Gastroesophageal sphincter (tissue), 4 donors: ENCODE data around the gene VPS26C. TPM values are rescaled to one million over a fixed set of nuclear protein-coding genes. Genes with fewer than 3 reads are reported as not detected.

Source experiments
- ATAC-seq: fragments of 150-250 bp; one replicate; pipeline ENCODE4 v1.9.1; 2016; ENCODE audit warnings: mild to moderate bottlenecking, moderate library complexity
- H3K27ac ChIP-seq, 4 donors: fragments of 200-600 bp; sonication (generic) in 3 of 4; 1 replicate in 3 of 4; 2 replicates in 1 of 4; pipeline ENCODE4 v1.5.1; 2016 to 2019
- H3K27me3 ChIP-seq: fragments of 200-600 bp; sonication (generic); one replicate; pipeline ENCODE4 v1.5.1; 2019
- H3K36me3 ChIP-seq, 2 donors: fragments of 200-600 bp; sonication (generic); one replicate each; pipeline ENCODE4 v1.5.1; 2019; ENCODE audit warnings: control low read depth in 1 of 2
- H3K4me1 ChIP-seq, 3 donors: fragments of 200-600 bp; sonication (generic); 1 replicate in 2 of 3; 2 replicates in 1 of 3; pipeline ENCODE4 v1.5.1; 2016 to 2019; ENCODE audit warnings: control low read depth in 2 of 3
- H3K4me3 ChIP-seq, 2 donors: fragments of 200-600 bp; sonication (generic); one replicate each; pipeline ENCODE4 v1.5.1; 2019; ENCODE audit warnings: mild to moderate bottlenecking in 1 of 2, moderate library complexity in 1 of 2
- H3K9me3 ChIP-seq, 3 donors: fragments of 200-600 bp; sonication (generic); one replicate each; pipeline ENCODE4 v1.5.1; 2017 to 2019; ENCODE audit warnings: control low read depth in 2 of 3
- CTCF ChIP-seq, 4 experiments: fragments of 200-600 bp in 2 of 4; fragments of 450-650 bp in 2 of 4; sonication (generic) in 1 of 4; IDR thresholded peaks; one replicate each; pipeline ENCODE4 v1.5.1; 2017 to 2019; ENCODE audit warnings: antibody characterized with exemption in 4 of 4, mild to moderate bottlenecking in 2 of 4, moderate library complexity in 2 of 4
- EP300 ChIP-seq: sonication (generic); formaldehyde crosslinking; IDR thresholded peaks from one replicate; pipeline ENCODE4 v1.6.1; 2017; ENCODE audit warnings: antibody characterized with exemption, mild to moderate bottlenecking
- POLR2A ChIP-seq, 2 donors: fragments of 450-650 bp; IDR thresholded peaks; one replicate each; pipeline ENCODE4 v1.6.1; 2017; ENCODE audit warnings: antibody characterized with exemption in 2 of 2, mild to moderate bottlenecking in 2 of 2, moderate library complexity in 1 of 2
- POLR2AphosphoS5 ChIP-seq: sonication (generic); formaldehyde crosslinking; IDR thresholded peaks from one replicate; pipeline ENCODE4 v1.6.1; 2017; ENCODE audit warnings: antibody characterized with exemption
- WGBS, 2 donors: methylation state at CpG; one replicate each; pipeline ENCODE4 v1.1.5; 2018; ENCODE audit warnings: low coverage in 1 of 2; 5-methylcytosine and 5-hydroxymethylcytosine counted together
- total RNA-seq, 4 donors: library from RNA; depleted of rRNA; stranded (reverse); fragments of >200 nt; gene quantifications; one replicate each; pipeline ENCODE4 v1.1.0, GENCODE V29; 2016

VPS26C gene
- total RNA-seq, 4 donors from 2014 or later, result 67.0 to 72.3 (median 68.4) TPM

GRCh38 chr21:37278199-37278598, 11.1 kb upstream of the VPS26C start:
- ATAC-seq, result no peak
- Histone ChIP-seq H3K9me3 (no peaks in the 10 kb centered on the region), H3K4me1 (no peaks in the 10 kb centered on the region), H3K27me3 (no peaks in the 10 kb centered on the region), H3K27ac (no peak overlapping the region), H3K36me3 (no peaks in the 10 kb centered on the region), H3K4me3 (no peak overlapping the region)
- WGBS, 2 donors, result 76 to 93% methylated on average over 4 to 6 of the region's 7 CpGs
- no peak for TF ChIP-seq POLR2A (IDR thresholded peaks at IDR 0.05)
- no peak for TF ChIP-seq CTCF (IDR thresholded peaks at IDR 0.05)
- TF ChIP-seq EP300, result no peak
- TF ChIP-seq POLR2AphosphoS5, result no peak

GRCh38 chr21:37276377-37276776, 9.2 kb upstream of the VPS26C start:
- no peaks in the 10 kb centered on the region for H3K36me3 ChIP-seq
- no peaks in the 10 kb centered on the region for H3K4me1 ChIP-seq
- H3K4me3 ChIP-seq, result no peak overlapping the region
- H3K9me3 ChIP-seq, result no peaks in the 10 kb centered on the region
- H3K27me3 ChIP-seq, result no peaks in the 10 kb centered on the region
- no peak overlapping the region for H3K27ac ChIP-seq
- 78 to 100% methylated on average over 1 of the region's 3 CpGs for WGBS, 2 donors
- no peak for ATAC-seq
- TF ChIP-seq CTCF (IDR thresholded peaks at IDR 0.05), result no peak

- ATAC-seq, result no peak
- TF ChIP-seq CTCF (IDR thresholded peaks at IDR 0.05), result no peak
- no peak for TF ChIP-seq POLR2AphosphoS5
- TF ChIP-seq POLR2A (IDR thresholded peaks at IDR 0.05), result no peak
- TF ChIP-seq EP300, result no peak
- Histone ChIP-seq H3K36me3 (no peaks in the 10 kb centered on the region), H3K9me3 (no peaks in the 10 kb centered on the region), H3K4me3 (no peak overlapping the region), H3K27ac (no peak overlapping the region), H3K4me1 (no peaks in the 10 kb centered on the region), H3K27me3 (no peaks in the 10 kb centered on the region)
- 37 to 60% methylated on average over 9 of the region's 9 CpGs for WGBS, 2 donors
Measured at GRCh38 chr21:37273911-37274690, 7.0 kb upstream of the VPS26C start.

- H3K4me3 ChIP-seq, result no peak overlapping the region
- 33 to 38% methylated on average over 1 of the region's 1 CpG for WGBS, 2 donors
- H3K36me3 ChIP-seq, result no peaks in the 10 kb centered on the region
- peaks cover 0 to 6% (median 0%) of the 10 kb centered on the region in 3 donors for H3K4me1 ChIP-seq
- TF ChIP-seq EP300, result no peak
- no peak for TF ChIP-seq CTCF (IDR thresholded peaks at IDR 0.05)
- no peak for TF ChIP-seq POLR2AphosphoS5
- TF ChIP-seq POLR2A (IDR thresholded peaks at IDR 0.05), result no peak
- no peaks in the 10 kb centered on the region for H3K9me3 ChIP-seq
- no peaks in the 10 kb centered on the region for H3K27me3 ChIP-seq
- no peak for ATAC-seq
- H3K27ac ChIP-seq, result no peak overlapping the region
Measured at GRCh38 chr21:37273440-37273839, 6.3 kb upstream of the VPS26C start.

GRCh38 chr21:37272897-37273296, 5.8 kb upstream of the VPS26C start:
- H3K36me3 ChIP-seq, result no peaks in the 10 kb centered on the region
- no peak overlapping the region for H3K4me3 ChIP-seq
- H3K27ac ChIP-seq, result no peak overlapping the region
- no peaks in the 10 kb centered on the region for H3K27me3 ChIP-seq
- WGBS, 2 donors, result 90 to 97% methylated on average over 6 of the region's 6 CpGs
- no peak for TF ChIP-seq POLR2A (IDR thresholded peaks at IDR 0.05)
- TF ChIP-seq EP300, result no peak
- TF ChIP-seq POLR2AphosphoS5, result no peak
- TF ChIP-seq CTCF (IDR thresholded peaks at IDR 0.05), result no peak
- H3K4me1 ChIP-seq, result peaks cover 0 to 10% (median 0%) of the 10 kb centered on the region in 3 donors
- no peak for ATAC-seq
- H3K9me3 ChIP-seq, result no peaks in the 10 kb centered on the region
